NCI-H146 (cell line): ENCODE results near the gene AJM1.
"Not testable (repeated sequence)": the region's sequence is repeated elsewhere in the genome, so short reads cannot be mapped to it uniquely, and the experiment has no call there.

Experiments
- DNase-seq: peaks from one replicate; lab custom pipeline; 2025; lab: John Stamatoyannopoulos, UW

Gene AJM1

GRCh38 chr9:136880651-136881050, 38.4 kb downstream of the AJM1 start:
- DNase-seq = peak; percentile 17

GRCh38 chr9:136881691-136882108, 39.4 kb downstream of the AJM1 start:
- peak; percentile 82 for DNase-seq

- DNase-seq = no peak
Measured at GRCh38 chr9:136882109-136882946, 40.0 kb downstream of the AJM1 start.

- DNase-seq = not testable (repeated sequence)
Measured at GRCh38 chr9:136882947-136883283, 40.6 kb downstream of the AJM1 start.

- DNase-seq = not testable (repeated sequence)
Measured at GRCh38 chr9:136883670-136884069, 41.4 kb downstream of the AJM1 start.

- peak; percentile 93 for DNase-seq
Measured at GRCh38 chr9:136885950-136886578, 43.8 kb downstream of the AJM1 start, which contains the start of gene TRAF2. TRAF2 (plus strand) TSS chr9:136886516; CDS start chr9:136898741, 12,225 bp downstream.

GRCh38 chr9:136886610-136887597, 44.6 kb downstream of the AJM1 start:
- DNase-seq = peak; percentile 20

- DNase-seq = no peak
Measured at GRCh38 chr9:136888454-136888853, 46.2 kb downstream of the AJM1 start.

GRCh38 chr9:136889858-136890257, 47.6 kb downstream of the AJM1 start:
- DNase-seq = no peak

DNA sequence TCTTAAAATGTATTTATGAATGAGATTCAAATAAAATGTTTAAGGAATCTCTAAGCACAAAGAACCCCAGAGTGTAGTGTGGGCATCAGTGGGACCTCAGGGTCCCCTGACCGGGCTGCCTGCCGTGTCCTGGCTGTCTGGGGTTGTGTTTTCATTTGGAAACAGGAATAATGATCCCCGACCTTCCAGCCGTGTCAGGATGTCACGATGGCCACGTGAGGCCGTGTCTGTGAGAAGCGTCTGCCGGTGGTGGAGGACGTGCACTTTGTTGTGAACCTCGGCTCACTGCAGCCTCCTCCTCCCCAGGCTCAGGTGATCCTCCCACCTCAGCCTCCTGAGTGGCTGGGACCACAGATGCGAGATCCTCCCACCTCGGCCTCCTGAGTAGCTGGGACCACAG, 48.4 kb downstream of the AJM1 start:
- no peak for DNase-seq
